ENCODE results near the gene PRKAA1. TPM values are rescaled to one million over a fixed set of nuclear protein-coding genes. Genes with fewer than 3 reads are reported as not detected.

PRKAA1 gene
- total and polyA plus RNA-seq, 7 donors, result 9.6 to 36.8 (median 28.1) TPM

- ATAC-seq, result no peak
- no peaks in the 10 kb centered on the region for H3K9me3 ChIP-seq
- WGBS, 3 donors, result 8 to 26% (median 11%) methylated on average over 2 of the region's 2 CpGs
Measured at GRCh38 chr5:40762705-40763104, 35.5 kb downstream of the PRKAA1 start.

GRCh38 chr5:40757400-40757799 lies 40.8 kb downstream of the PRKAA1 start:
- intact Hi-C loops (cut with DNase I), result loop anchor here (5.0 kb wide), 1 partner anchor 120 kb away; no protein-coding TSS in a partner anchor
- DNase-seq (no peak), ATAC-seq (no peak)
- TF ChIP-seq CTCF (IDR thresholded peaks at IDR 0.05), result no peak
- Histone ChIP-seq H3K4me3 (no peak overlapping the region), H3K36me3 (ENCODE audit: insufficient read depth in 1 of 2, low read depth in 1 of 2) (peaks cover 0 to 26% of the 10 kb centered on the region in 2 donors), H3K27me3 (ENCODE audit: insufficient read depth in 3 of 3, low read length in 2 of 3) (no peaks in the 10 kb centered on the region), H3K9me3 (no peaks in the 10 kb centered on the region), H3K27ac (no peak overlapping the region), H3K4me1 (peaks cover 15% of the 10 kb centered on the region)
- WGBS, 3 donors, result 96 to 99% (median 97%) methylated on average over 2 of the region's 2 CpGs

More at GRCh38 chr5:40762705-40763104, 35.5 kb downstream of the PRKAA1 start:
- H3K4me1 ChIP-seq, result no peaks in the 10 kb centered on the region
- no peak for TF ChIP-seq CTCF (IDR thresholded peaks at IDR 0.05)
- H3K36me3 ChIP-seq (ENCODE audit: insufficient read depth in 1 of 2, low read depth in 1 of 2), result peaks cover 0 to 75% of the 10 kb centered on the region in 2 donors
- no peak overlapping the region for H3K27ac ChIP-seq
- DNase-seq, result no peak
- no peak overlapping the region for H3K4me3 ChIP-seq
- H3K27me3 ChIP-seq (ENCODE audit: insufficient read depth in 3 of 3, low read length in 2 of 3), result no peaks in the 10 kb centered on the region
- intact Hi-C loops (cut with DNase I), result no loop called here

GRCh38 chr5:40755407-40756365 lies 42.5 kb downstream of the PRKAA1 start, which contains the start of gene TTC33:
TTC33 (minus strand) TSS chr5:40755961; CDS start chr5:40747018, 8,943 bp downstream.
- DNase-seq, result peak; percentile 96 to 97
- intact Hi-C loops (cut with DNase I), result loop anchor here (2.0 to 5.0 kb wide), 2 partner anchors 79 to 122 kb away; partner anchors contain the start of gene RPL37 (in 1 of the 2)
- Histone ChIP-seq H3K36me3 (ENCODE audit: insufficient read depth in 1 of 2, low read depth in 1 of 2) (peaks cover 0 to 11% of the 10 kb centered on the region in 2 donors), H3K27me3 (ENCODE audit: insufficient read depth in 3 of 3, low read length in 2 of 3) (no peaks in the 10 kb centered on the region), H3K9me3 (no peaks in the 10 kb centered on the region), H3K27ac (peak within 1 kb of the TSS; percentile 95), H3K4me1 (peaks cover 15% of the 10 kb centered on the region), H3K4me3 (peak within 1 kb of the TSS; percentile 98)
- TF ChIP-seq CTCF (IDR thresholded peaks at IDR 0.05), result peak; percentile 59
- peak; percentile 98 to 99 (median 99) for ATAC-seq
- WGBS, 3 donors, result 3 to 5% (median 4%) methylated on average over 78 to 80 of the region's 80 CpGs

DNA sequence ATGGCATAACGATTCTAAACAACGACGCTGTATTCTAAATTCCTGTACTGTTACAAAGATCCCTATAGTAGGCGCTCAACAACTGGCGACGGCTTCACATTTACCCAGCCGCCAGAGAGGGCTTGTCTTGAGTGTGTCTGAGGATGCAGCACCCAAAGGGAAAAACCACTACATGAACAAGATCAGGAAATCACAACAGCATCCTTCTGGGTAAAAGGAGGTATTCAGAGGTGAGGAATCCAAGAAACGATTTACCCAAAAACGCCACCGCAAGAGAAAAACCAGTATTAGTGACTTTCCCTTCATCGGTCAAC lies 43.1 kb downstream of the PRKAA1 start:
- WGBS, 3 donors, result 0 to 1% (median 1%) methylated on average over 11 of the region's 11 CpGs
- peaks cover 15% of the 10 kb centered on the region for H3K4me1 ChIP-seq

More for the DNA sequence above, 43.1 kb downstream of the PRKAA1 start:
- Histone ChIP-seq H3K27ac (peak overlapping the region; percentile 95), H3K4me3 (peak overlapping the region; percentile 98), H3K9me3 (no peaks in the 10 kb centered on the region), H3K36me3 (ENCODE audit: insufficient read depth in 1 of 2, low read depth in 1 of 2) (peaks cover 0 to 11% of the 10 kb centered on the region in 2 donors), H3K27me3 (ENCODE audit: insufficient read depth in 3 of 3, low read length in 2 of 3) (no peaks in the 10 kb centered on the region)
- peak; percentile 65 for TF ChIP-seq CTCF (IDR thresholded peaks at IDR 0.05)
- ATAC-seq, result peak; percentile 83 to 91 (median 87)
- intact Hi-C loops (cut with DNase I), result loop anchor here (2.0 to 5.0 kb wide), 2 partner anchors 80 to 122 kb away; partner anchors contain the start of gene RPL37 (in 1 of the 2)
- peak; percentile 55 to 70 for DNase-seq
